Activated naive CD4-positive, alpha-beta T cell treated with anti-CD3 and anti-CD28 coated beads, Interleukin-2, amount 10 ng/mL, durations not matched to agents 7 days and 5 days (primary cell): ENCODE results near the gene GJB6.

Experiments
- CTCF ChIA-PET: fragments of 350-600 bp; sonication (Branson Sonifier 250); formaldehyde crosslinking; loops from one replicate; lab custom pipeline; 2021; ENCODE audit warnings: antibody characterized with exemption; lab: Charles Lee
- DNase-seq: peaks from one replicate; pipeline ENCODE4 v3.0.0-alpha.2; 2020
- H3K27ac Mint-ChIP-seq: one replicate; pipeline ENCODE4 v1.8.0; 2021; ENCODE audit warnings: mild to moderate bottlenecking, moderate library complexity, mixed read lengths
- H3K27me3 Mint-ChIP-seq: one replicate; pipeline ENCODE4 v1.8.0; 2021; ENCODE audit warnings: mild to moderate bottlenecking, mixed read lengths
- H3K36me3 Mint-ChIP-seq: one replicate; pipeline ENCODE4 v1.8.0; 2021; ENCODE audit warnings: mixed read lengths
- H3K4me1 Mint-ChIP-seq: one replicate; pipeline ENCODE4 v1.8.0; 2021; ENCODE audit warnings: mixed read lengths
- H3K4me3 Mint-ChIP-seq: one replicate; pipeline ENCODE4 v1.8.0; 2021; ENCODE audit warnings: mild to moderate bottlenecking, moderate library complexity, mixed read lengths
- H3K9me3 Mint-ChIP-seq: one replicate; pipeline ENCODE4 v1.8.0; 2021; ENCODE audit warnings: mixed read lengths

Gene GJB6

DNA sequence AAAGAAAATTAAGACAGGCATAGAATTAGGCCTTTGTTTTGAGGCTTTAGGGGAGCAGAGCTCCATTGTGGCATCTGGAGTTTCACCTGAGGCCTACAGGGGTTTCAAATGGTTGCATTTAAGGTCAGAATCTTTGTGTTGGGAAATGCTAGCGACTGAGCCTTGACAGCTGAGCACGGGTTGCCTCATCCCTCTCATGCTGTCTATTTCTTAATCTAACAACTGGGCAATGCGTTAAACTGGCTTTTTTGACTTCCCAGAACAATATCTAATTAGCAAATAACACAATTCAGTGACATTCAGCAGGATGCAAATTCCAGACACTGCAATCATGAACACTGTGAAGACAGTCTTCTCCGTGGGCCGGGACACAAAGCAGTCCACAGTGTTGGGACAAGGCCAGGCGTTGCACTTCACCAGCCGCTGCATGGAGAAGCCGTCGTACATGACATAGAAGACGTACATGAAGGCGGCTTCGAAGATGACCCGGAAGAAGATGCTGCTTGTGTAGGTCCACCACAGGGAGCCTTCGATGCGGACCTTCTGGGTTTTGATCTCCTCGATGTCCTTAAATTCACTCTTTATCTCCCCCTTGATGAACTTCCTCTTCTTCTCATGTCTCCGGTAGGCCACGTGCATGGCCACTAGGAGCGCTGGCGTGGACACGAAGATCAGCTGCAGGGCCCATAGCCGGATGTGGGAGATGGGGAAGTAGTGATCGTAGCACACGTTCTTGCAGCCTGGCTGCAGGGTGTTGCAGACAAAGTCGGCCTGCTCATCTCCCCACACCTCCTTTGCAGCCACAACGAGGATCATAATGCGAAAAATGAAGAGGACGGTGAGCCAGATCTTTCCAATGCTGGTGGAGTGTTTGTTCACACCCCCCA, 43.2 kb downstream of the GJB6 start:
- peaks cover 68% of the 10 kb centered on the region for H3K27me3 Mint-ChIP-seq
- no peak overlapping the region for H3K27ac Mint-ChIP-seq
- no peaks in the 10 kb centered on the region for H3K36me3 Mint-ChIP-seq
- DNase-seq, result peak; percentile 38
- H3K4me1 Mint-ChIP-seq, result peaks cover 11% of the 10 kb centered on the region
- no peaks in the 10 kb centered on the region for H3K9me3 Mint-ChIP-seq
- CTCF ChIA-PET, result no interaction called here
- H3K4me3 Mint-ChIP-seq, result no peak overlapping the region

DNA sequence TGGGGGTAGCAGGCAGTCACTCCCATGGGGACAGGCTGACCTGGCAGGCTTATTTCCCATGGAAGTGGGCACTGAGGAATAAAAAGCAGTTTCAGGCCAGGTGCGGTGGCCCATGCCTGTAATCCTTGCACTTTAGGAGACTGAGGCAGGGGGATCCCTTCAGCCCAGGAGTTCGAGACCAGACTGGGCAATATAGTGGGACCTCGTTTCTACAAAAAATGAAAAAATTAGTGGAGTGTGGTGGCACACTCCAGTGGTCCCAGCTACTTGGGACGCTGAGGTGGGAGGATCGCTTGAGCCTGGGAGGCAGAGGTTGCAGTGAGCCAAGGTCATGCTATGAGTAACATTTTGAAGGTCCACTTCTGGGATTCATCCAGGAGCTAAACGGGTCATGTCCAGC, 45.3 kb downstream of the GJB6 start:
- Mint-ChIP-seq H3K27ac (no peak overlapping the region), H3K9me3 (no peaks in the 10 kb centered on the region), H3K27me3 (peaks cover 59% of the 10 kb centered on the region), H3K4me3 (no peak overlapping the region), H3K4me1 (peaks cover under 1% of the 10 kb centered on the region), H3K36me3 (no peaks in the 10 kb centered on the region)
- CTCF ChIA-PET, result interaction anchor here (0.6 kb wide), 1 partner anchor 11 kb away, joined by 5 read pairs; no protein-coding TSS in a partner anchor
- DNase-seq, result no peak

DNA sequence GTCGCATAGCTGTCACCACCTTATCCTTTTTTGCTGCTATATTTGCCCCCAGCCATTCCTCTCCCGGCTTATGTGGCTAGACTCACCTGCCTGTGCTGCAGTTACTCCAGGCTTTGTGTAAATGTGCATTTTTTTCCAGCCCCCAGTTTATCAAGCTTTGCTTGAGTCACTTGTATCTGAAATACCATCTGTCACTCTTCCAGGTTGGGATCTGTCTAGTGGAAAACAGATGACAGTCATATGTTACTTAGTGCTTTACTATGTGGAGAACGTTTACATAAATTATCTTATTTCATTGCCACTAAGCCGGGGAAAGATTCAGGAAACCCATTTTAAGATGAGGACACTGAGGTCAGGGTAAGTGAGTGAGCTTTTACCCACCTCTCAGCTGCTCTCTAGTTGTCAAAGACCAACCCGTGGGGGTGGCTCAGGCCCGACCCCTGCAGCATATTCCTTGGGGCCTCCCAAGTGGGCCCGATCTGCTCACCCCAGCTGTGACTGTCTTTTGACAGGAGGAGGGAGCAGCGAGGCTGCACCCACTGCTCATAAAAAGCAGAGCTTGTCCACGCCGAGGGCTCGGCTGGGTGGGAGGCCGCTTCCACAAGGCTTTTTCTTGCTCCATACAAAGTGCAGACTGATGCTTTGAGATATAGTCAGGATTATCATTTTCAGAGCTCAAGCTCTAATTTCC, 46.6 kb downstream of the GJB6 start:
- Mint-ChIP-seq H3K4me3 (no peak overlapping the region), H3K9me3 (no peaks in the 10 kb centered on the region), H3K27me3 (peaks cover 53% of the 10 kb centered on the region), H3K36me3 (no peaks in the 10 kb centered on the region), H3K4me1 (no peaks in the 10 kb centered on the region), H3K27ac (no peak overlapping the region)
- CTCF ChIA-PET, result interaction anchor here (0.6 to 1.2 kb wide), 4 partner anchors 10 to 740 kb away, joined by 3 to 5 read pairs (median 3); no protein-coding TSS in a partner anchor
- DNase-seq, result no peak

DNA sequence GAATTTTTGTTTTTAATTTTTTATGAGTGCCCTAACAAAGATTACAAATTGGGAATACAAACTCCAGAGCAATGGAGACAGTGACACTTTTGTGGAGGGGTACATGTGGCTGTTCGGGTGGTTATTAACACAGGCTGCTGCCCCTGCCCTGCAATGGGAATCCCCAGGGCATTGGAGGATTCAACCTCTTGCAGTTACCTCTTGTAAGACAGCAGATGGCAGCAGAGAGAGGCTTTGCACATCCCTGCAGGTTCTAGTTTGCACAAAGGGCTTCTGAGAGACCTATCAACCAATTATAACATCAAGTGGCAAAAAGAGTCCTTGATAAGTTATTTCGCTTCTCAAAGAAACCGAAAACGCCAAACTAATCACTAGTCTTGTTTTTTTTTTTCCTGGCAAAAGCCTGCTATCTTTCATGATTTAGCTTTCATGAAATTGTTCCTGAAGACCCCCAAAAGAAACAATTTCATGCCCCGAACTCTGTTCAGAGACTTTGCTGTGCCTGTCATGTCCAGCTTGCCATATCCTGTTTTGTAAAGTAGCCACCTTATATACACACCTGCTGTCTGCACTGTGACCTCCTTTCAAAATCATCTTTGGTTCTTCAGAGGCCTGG, 49.8 kb downstream of the GJB6 start:
- no peak overlapping the region for H3K4me3 Mint-ChIP-seq
- no peak overlapping the region for H3K27ac Mint-ChIP-seq
- H3K27me3 Mint-ChIP-seq, result peaks cover 67% of the 10 kb centered on the region
- H3K9me3 Mint-ChIP-seq, result no peaks in the 10 kb centered on the region
- peak; percentile 60 for DNase-seq
- H3K4me1 Mint-ChIP-seq, result peaks cover 3% of the 10 kb centered on the region
- CTCF ChIA-PET, result interaction anchor here (0.6 to 1.6 kb wide), 6 partner anchors 9 to 744 kb away, joined by 3 to 6 read pairs (median 4); no protein-coding TSS in a partner anchor
- H3K36me3 Mint-ChIP-seq, result no peaks in the 10 kb centered on the region

DNA sequence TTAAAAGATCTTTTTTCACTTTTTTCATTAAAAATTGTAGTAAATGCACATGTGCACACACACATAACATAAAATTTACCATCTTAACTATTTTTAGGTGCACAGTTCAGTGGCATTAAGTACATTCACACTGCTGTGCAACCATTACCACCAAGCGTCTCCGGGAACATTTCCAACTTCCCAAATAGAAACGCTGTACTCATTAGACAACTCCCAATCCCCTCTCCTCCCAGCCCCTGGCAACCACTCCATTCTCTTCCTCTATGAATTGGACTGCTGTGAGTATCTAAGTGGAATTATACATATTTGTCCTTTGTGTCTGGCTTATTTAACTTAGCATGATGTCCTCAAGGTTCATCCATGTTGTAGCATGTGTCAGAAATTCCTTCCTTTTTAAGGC, 50.9 kb downstream of the GJB6 start:
- Mint-ChIP-seq H3K4me1 (peaks cover 3% of the 10 kb centered on the region), H3K4me3 (no peak overlapping the region), H3K36me3 (no peaks in the 10 kb centered on the region), H3K9me3 (no peaks in the 10 kb centered on the region), H3K27me3 (peaks cover 70% of the 10 kb centered on the region), H3K27ac (no peak overlapping the region)
- no peak for DNase-seq
- CTCF ChIA-PET, result interaction anchor here (1.2 kb wide), 1 partner anchor 14 kb away, joined by 6 read pairs; no protein-coding TSS in a partner anchor

DNA sequence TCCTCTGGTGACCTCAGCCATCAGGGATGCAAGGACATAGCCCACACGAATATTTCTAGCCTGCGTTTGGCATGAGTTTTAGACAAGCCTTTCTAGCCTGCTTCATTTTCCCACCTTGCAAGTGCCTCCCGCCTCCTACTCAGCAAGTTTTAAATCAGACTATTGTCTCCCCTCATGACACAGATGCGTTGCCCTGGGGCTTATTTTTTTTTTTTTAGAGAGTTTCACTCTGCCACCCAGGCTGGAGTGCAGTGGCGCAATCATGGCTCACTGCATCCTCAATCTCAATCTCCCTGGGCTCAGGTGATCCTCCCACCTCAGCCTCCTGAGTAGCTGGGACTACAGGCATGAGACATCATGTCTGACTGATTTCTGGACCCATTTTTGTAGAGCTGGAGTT, 54.0 kb downstream of the GJB6 start:
- Mint-ChIP-seq H3K27ac (no peak overlapping the region), H3K36me3 (no peaks in the 10 kb centered on the region), H3K9me3 (no peaks in the 10 kb centered on the region), H3K4me1 (peaks cover 11% of the 10 kb centered on the region), H3K4me3 (no peak overlapping the region), H3K27me3 (peaks cover 84% of the 10 kb centered on the region)
- CTCF ChIA-PET, result interaction anchor here (1.2 kb wide), 1 partner anchor 316 kb away, joined by 4 read pairs; no protein-coding TSS in a partner anchor
- DNase-seq, result no peak

DNA sequence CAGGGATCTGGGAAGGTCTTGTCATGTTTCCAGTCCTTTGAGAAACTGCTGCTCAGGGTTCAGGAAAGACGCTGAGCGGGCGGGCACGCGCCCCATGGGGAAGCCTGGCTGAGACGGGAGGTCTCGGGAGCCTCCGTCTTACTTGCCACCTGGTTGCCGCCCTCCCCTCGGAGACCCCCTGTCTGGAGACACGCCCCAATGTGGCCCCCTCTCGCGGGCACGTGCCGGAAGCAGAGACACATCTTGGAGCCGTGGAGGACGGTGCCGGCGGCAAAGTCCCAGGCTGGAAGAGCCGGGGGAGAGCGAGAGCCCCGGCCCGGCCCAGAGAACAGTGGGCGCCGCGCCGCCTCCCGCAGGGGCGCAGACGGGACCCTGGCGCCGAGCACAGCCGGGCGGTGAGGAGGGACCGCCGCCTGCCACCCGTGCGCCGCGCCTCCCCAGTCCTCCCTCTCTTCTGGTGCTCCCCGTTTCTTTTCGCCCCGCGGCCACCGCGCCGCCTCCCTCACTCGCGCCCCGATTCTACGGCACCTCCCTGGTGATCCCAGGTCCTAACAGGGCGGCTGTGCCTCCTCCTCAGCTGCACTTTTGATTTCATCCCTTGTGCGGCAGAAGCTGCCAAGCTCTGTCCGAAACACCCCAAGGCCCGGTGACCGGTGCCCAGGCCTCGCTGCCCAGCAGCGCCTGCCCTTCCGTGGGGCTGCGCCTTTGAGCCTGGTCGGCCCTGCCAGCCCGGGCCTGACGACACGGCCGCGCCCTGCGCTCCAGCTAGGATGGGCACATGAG, 54.9 kb downstream of the GJB6 start:
- no peak overlapping the region for H3K27ac Mint-ChIP-seq
- DNase-seq, result no peak
- H3K36me3 Mint-ChIP-seq, result no peaks in the 10 kb centered on the region
- H3K27me3 Mint-ChIP-seq, result peaks cover 84% of the 10 kb centered on the region
- no peaks in the 10 kb centered on the region for H3K9me3 Mint-ChIP-seq
- CTCF ChIA-PET, result no interaction called here
- H3K4me3 Mint-ChIP-seq, result no peak overlapping the region
- H3K4me1 Mint-ChIP-seq, result peaks cover 11% of the 10 kb centered on the region

DNA sequence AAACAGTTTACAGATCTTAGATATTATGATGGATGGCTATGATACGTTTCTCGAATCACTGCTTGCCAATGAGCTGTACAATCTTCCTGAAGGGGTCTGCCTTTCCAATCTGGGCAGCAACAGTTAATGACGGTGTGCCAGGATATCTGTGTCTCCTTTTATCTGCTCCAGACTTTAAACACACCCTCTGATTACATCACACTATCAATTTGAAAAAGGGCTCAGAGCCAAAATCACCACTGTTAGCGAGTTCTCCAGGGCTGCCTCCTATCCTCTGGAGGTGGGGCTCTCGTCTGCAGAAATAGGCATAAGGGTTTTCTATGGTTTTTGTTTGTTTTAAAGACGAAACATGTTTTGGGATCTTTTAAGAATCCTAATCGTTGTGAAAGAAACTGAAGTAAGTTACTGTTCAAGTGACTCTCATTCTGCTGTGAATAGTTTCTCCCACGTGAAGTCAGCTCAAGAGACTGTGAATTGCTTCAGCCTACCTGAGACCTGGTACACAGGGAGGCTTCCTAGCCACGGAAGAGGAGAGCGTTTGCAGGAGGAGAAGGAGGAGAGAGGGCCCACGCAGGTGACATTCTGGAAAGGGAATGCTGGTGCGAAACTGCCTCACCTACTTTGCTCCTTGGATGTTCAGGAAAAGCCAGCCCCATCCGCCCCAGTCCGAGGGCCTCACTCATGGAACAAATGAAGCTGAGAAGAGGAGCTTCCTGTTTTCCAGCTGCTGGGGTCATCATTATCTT, 56.0 kb downstream of the GJB6 start:
- DNase-seq, result no peak
- Mint-ChIP-seq H3K36me3 (no peaks in the 10 kb centered on the region), H3K27me3 (peaks cover 87% of the 10 kb centered on the region), H3K27ac (no peak overlapping the region), H3K9me3 (no peaks in the 10 kb centered on the region), H3K4me1 (peaks cover 11% of the 10 kb centered on the region), H3K4me3 (no peak overlapping the region)
- CTCF ChIA-PET, result no interaction called here

DNA sequence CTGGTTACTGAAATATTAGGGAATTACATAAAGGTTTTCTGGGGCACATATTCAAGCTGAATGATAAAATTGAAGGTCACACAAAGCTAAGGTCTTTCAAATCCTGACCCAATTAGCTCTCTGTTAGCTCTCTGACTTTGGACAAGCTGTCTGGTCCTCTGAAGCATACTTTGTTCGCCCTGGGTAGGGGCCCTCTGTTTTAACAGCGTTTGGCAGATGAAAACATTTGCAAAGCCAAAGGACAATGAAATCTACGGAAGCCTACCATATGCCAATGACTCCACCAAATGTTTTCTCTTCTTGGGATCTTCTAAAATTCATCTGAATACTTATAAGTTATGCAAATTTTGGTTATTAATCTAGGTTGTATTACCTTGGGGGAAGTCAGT, 56.7 kb downstream of the GJB6 start:
- DNase-seq, result no peak
- Mint-ChIP-seq H3K27ac (no peak overlapping the region), H3K4me1 (peaks cover 11% of the 10 kb centered on the region), H3K27me3 (peaks cover 88% of the 10 kb centered on the region), H3K9me3 (no peaks in the 10 kb centered on the region), H3K4me3 (no peak overlapping the region), H3K36me3 (no peaks in the 10 kb centered on the region)
- CTCF ChIA-PET, result no interaction called here

DNA sequence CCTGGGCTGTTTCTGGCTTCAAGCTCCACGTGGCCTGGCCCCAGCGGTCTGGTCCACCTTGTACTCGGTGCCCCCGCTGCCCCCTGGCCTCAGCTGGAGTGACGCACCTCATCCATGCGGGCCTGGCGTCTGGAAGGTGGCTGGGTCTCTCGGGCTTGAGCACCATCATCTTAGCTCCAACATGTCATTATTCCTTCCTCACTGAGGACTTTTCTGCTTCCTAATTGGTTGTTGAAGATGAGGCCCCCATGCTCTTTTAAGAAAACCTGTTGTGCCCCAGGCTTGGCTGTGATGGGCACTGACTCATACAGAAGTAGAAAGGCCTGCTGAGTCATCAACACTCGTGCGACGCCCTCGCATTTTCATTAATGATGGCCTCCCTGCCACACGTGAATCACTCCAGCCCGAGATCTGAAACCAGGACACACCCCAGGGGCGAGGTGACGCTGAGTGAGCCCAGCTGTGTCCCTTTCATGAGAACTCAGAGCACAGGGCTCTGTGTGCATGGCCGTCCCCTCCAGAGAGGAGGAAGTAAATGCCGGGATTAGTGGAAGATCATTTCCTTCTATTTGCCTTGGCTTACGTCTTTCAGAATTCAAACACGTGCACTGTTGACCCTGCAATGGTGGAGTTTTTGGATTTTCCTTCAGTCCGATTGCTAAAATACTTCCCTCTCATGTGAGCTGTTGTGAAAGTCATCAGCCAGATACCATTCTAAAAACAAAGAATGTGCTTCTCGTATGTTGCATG, 57.3 kb downstream of the GJB6 start:
- Mint-ChIP-seq H3K4me1 (peaks cover 11% of the 10 kb centered on the region), H3K4me3 (no peak overlapping the region), H3K9me3 (no peaks in the 10 kb centered on the region), H3K27ac (no peak overlapping the region), H3K27me3 (peaks cover 88% of the 10 kb centered on the region), H3K36me3 (no peaks in the 10 kb centered on the region)
- CTCF ChIA-PET, result no interaction called here
- DNase-seq, result peak; percentile 44

DNA sequence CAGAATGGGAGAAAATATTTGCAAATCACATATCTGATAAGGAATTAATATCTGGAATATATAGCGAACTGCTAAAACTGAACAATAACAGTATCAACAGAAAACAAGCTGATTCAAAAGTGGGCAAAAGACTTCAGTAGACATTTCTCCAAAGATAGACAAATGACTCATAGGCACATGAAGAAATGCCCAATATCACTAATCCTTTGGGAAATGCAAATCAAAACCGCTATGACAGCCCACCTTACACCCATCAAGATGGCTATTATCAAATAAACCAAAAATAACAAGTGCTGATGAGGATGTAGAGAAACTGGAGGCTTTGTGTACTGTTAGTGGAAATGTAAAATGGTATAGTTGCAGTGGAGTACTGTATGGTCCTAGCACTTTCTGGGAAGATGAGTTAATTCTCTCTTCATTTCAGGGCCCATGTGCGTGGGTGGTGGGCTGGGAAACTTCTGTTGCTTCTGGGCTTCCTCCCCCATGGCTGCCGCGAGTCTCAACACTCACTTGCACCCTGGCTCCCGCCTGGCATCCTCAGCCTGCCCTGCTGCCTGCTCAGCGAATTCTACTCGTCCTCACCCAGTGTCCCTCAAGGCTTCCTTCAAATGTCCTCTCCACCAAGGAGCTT, 58.9 kb downstream of the GJB6 start:
- Mint-ChIP-seq H3K9me3 (no peaks in the 10 kb centered on the region), H3K36me3 (no peaks in the 10 kb centered on the region), H3K27ac (no peak overlapping the region), H3K4me1 (peaks cover 16% of the 10 kb centered on the region), H3K4me3 (no peak overlapping the region), H3K27me3 (peaks cover 85% of the 10 kb centered on the region)
- CTCF ChIA-PET, result no interaction called here
- DNase-seq, result no peak
